Fibroblast of peridontal ligament (primary cell): Measurements from ENCODE around the gene FSD1.
"Not testable (repeated sequence)": the region's sequence is repeated elsewhere in the genome, so short reads cannot be mapped to it uniquely, and the experiment has no call there.

Experiments
- DNase-seq: peaks from one replicate; pipeline ENCODE4 v3.0.0-alpha.2; 2010; ENCODE audit errors: extremely low read depth

FSD1 gene

GRCh38 chr19:4345342-4346019 is 41.1 kb downstream of the FSD1 start:
- no peak for DNase-seq

GRCh38 chr19:4346020-4346383 is 41.6 kb downstream of the FSD1 start:
- DNase-seq = no peak

GRCh38 chr19:4347521-4347920 is 43.1 kb downstream of the FSD1 start:
- DNase-seq = no peak

- DNase-seq = not testable (repeated sequence)
Measured at GRCh38 chr19:4349225-4349624, 44.8 kb downstream of the FSD1 start.

GRCh38 chr19:4350111-4350510 is 45.7 kb downstream of the FSD1 start:
- DNase-seq = no peak

- no peak for DNase-seq
Measured at GRCh38 chr19:4350726-4351125, 46.3 kb downstream of the FSD1 start.

- peak; percentile 71 for DNase-seq
Measured at GRCh38 chr19:4352701-4353121, 48.3 kb downstream of the FSD1 start.

- no peak for DNase-seq
Measured at GRCh38 chr19:4354282-4354681, 49.9 kb downstream of the FSD1 start.

- no peak for DNase-seq
Measured at GRCh38 chr19:4354897-4355296, 50.5 kb downstream of the FSD1 start.

- no peak for DNase-seq
Measured at GRCh38 chr19:4357095-4357797, 52.8 kb downstream of the FSD1 start.

- DNase-seq = no peak
Measured at GRCh38 chr19:4357921-4358326, 53.5 kb downstream of the FSD1 start.

- DNase-seq = no peak
Measured at GRCh38 chr19:4358709-4359626, 54.6 kb downstream of the FSD1 start.

GRCh38 chr19:4359627-4360000 is 55.2 kb downstream of the FSD1 start:
- DNase-seq = no peak

- no peak for DNase-seq
Measured at GRCh38 chr19:4360081-4360569, 55.7 kb downstream of the FSD1 start.

GRCh38 chr19:4360641-4361151 is 56.3 kb downstream of the FSD1 start:
- DNase-seq = no peak

GRCh38 chr19:4361152-4362046 is 57.0 kb downstream of the FSD1 start:
- DNase-seq = no peak

GRCh38 chr19:4362101-4362828 is 57.9 kb downstream of the FSD1 start:
- no peak for DNase-seq

GRCh38 chr19:4362831-4363545 is 58.6 kb downstream of the FSD1 start:
- DNase-seq = no peak

GRCh38 chr19:4363571-4364304 is 59.3 kb downstream of the FSD1 start:
- no peak for DNase-seq
